ENCODE data around the gene GEMIN7. TPM values are rescaled to one million over a fixed set of nuclear protein-coding genes. Genes with fewer than 3 reads are reported as not detected.

The GEMIN7 gene
- total and polyA plus RNA-seq, 2 of the 13 experiments (the other 11 are each of a cell fraction or from before 2014, with no cell fraction given): 24.1 to 30.6 TPM

DNA sequence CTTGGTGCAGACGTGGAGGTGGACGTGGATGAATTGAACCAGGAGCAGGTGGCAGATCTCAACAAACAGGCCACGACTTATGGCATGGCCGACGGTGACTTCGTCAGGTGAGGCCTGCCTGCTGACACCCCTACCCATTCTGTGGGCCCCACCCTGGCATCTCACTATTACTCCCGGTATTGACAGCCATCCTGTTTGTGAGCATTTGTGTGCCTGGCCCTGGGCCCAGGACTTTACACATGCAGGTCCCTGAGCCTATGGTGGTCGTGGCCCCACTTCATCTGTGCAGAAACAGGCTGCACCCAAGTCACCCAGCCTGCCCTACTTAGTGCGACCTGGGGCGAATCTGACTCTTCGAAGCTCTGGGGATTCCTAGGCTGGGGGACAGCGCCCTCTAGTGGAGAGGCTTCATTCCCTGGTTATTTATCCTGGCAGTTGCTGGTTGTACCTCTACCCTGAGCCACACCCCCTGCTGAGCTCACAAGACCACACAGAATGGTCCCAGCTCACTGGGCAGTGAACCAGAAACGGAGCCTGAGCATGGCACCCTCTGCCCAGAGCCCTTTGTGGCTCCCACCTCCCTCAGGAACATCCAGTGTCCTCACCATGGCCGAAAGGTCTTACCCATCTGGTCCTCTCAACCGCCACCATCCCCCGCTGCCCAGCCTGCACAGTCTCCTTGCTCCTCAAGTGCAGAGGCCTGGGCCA is 19.6 kb upstream of the GEMIN7 start (continued):
- no peak for TF ChIP-seq ZNF3 (CRISPR knock-in tag; IDR thresholded peaks at IDR 0.05)
- no peak for TF ChIP-seq ZNF138 (CRISPR knock-in tag; IDR thresholded peaks at IDR 0.05; ENCODE audit: low read depth)
- no peak for TF ChIP-seq GATA4 (IDR thresholded peaks at IDR 0.05; ENCODE audit: borderline replicate concordance, low read depth)
- TF ChIP-seq ZNF550 (CRISPR knock-in tag; IDR thresholded peaks at IDR 0.05; ENCODE audit: borderline replicate concordance): no peak
- TF ChIP-seq ZNF83 (CRISPR knock-in tag; IDR thresholded peaks at IDR 0.05; ENCODE audit: borderline replicate concordance): no peak
- no peak for TF ChIP-seq ZNF101 (CRISPR knock-in tag; IDR thresholded peaks at IDR 0.05; ENCODE audit: borderline replicate concordance, low read depth)
- TF ChIP-seq GTF2F1 (IDR thresholded peaks at IDR 0.05; ENCODE audit: low read length): no peak
- TF ChIP-seq REL (CRISPR knock-in tag; conservative IDR thresholded peaks at IDR 0.05): no peak
- no peak for TF ChIP-seq TCF12 (IDR thresholded peaks at IDR 0.05)
- TF ChIP-seq TCF12 (CRISPR knock-in tag; IDR thresholded peaks at IDR 0.05): no peak
- TF ChIP-seq ZNF740 (CRISPR knock-in tag; IDR thresholded peaks at IDR 0.05): no peak
- no peak for TF ChIP-seq ZBTB7B (CRISPR knock-in tag; IDR thresholded peaks at IDR 0.05)
- no peak for TF ChIP-seq MAFF (IDR thresholded peaks at IDR 0.05; ENCODE audit: low read depth, low read length)
- peak; percentile 65; the same call in 1 of the 2 replicates for TF ChIP-seq ZNF121 (CRISPR knock-in tag; IDR thresholded peaks at IDR 0.05)
- no peak for TF ChIP-seq KMT2A (CRISPR knock-in tag; IDR thresholded peaks at IDR 0.05)
- TF ChIP-seq, protein P1, sequence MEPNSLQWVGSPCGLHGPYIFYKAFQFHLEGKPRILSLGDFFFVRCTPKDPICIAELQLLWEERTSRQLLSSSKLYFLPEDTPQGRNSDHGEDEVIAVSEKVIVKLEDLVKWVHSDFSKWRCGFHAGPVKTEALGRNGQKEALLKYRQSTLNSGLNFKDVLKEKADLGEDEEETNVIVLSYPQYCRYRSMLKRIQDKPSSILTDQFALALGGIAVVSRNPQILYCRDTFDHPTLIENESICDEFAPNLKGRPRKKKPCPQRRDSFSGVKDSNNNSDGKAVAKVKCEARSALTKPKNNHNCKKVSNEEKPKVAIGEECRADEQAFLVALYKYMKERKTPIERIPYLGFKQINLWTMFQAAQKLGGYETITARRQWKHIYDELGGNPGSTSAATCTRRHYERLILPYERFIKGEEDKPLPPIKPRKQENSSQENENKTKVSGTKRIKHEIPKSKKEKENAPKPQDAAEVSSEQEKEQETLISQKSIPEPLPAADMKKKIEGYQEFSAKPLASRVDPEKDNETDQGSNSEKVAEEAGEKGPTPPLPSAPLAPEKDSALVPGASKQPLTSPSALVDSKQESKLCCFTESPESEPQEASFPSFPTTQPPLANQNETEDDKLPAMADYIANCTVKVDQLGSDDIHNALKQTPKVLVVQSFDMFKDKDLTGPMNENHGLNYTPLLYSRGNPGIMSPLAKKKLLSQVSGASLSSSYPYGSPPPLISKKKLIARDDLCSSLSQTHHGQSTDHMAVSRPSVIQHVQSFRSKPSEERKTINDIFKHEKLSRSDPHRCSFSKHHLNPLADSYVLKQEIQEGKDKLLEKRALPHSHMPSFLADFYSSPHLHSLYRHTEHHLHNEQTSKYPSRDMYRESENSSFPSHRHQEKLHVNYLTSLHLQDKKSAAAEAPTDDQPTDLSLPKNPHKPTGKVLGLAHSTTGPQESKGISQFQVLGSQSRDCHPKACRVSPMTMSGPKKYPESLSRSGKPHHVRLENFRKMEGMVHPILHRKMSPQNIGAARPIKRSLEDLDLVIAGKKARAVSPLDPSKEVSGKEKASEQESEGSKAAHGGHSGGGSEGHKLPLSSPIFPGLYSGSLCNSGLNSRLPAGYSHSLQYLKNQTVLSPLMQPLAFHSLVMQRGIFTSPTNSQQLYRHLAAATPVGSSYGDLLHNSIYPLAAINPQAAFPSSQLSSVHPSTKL (CRISPR knock-in tag; IDR thresholded peaks at IDR 0.05): peak; percentile 35; the same call in 1 of the 2 replicates
- no peak for TF ChIP-seq KLF9 (CRISPR knock-in tag; IDR thresholded peaks at IDR 0.05; ENCODE audit: low read depth)
- no peak for TF ChIP-seq ZNF839 (CRISPR knock-in tag; IDR thresholded peaks at IDR 0.05; ENCODE audit: borderline replicate concordance)
- no peak for TF ChIP-seq RFX1 (IDR thresholded peaks at IDR 0.05)
- no peak for TF ChIP-seq ZNF674 (CRISPR knock-in tag; IDR thresholded peaks at IDR 0.05; ENCODE audit: low read depth)
- TF ChIP-seq ZNF124 (CRISPR knock-in tag; IDR thresholded peaks at IDR 0.05): no peak
- no peak for TF ChIP-seq NFRKB (IDR thresholded peaks at IDR 0.05)
- no peak for TF ChIP-seq ZNF232 (CRISPR knock-in tag; IDR thresholded peaks at IDR 0.05; ENCODE audit: borderline replicate concordance)
- no peak for TF ChIP-seq ZNF510 (CRISPR knock-in tag; IDR thresholded peaks at IDR 0.05; ENCODE audit: low read depth)
- TF ChIP-seq ZXDC (CRISPR knock-in tag; IDR thresholded peaks at IDR 0.05): no peak
